Endothelial cell of umbilical vein (primary cell): Measurements from ENCODE around the gene TMEM207. TPM values are rescaled to one million over a fixed set of nuclear protein-coding genes. Genes with fewer than 3 reads are reported as not detected.

Experiments
- BruUV-seq: library from RNA; stranded (reverse); fragments of 400-500 nt; replicated peaks from 2 replicates; lab custom pipeline; 2021; lab: Mats Ljungman, UMichigan
- CTCF ChIA-PET: fragments of 300-600, 350-600 bp; sonication (Branson Sonifier 250); formaldehyde crosslinking; loops from one replicate; lab custom pipeline; 2021; ENCODE audit warnings: antibody characterized with exemption, inconsistent platforms; lab: Charles Lee
- POLR2A ChIA-PET: fragments of 300-600, 350-600 bp; sonication (Branson Sonifier 250); formaldehyde crosslinking; loops from one replicate; lab custom pipeline; 2021; ENCODE audit warnings: antibody characterized with exemption, inconsistent platforms; lab: Charles Lee
- DNase-seq: peaks from one replicate; pipeline ENCODE4 v3.0.0-alpha.2; 2011; ENCODE audit warnings: low read depth, low spot score
- FAIRE-seq: peaks from 2 replicates; lab custom pipeline; 2011; peaks lifted over from hg19 to GRCh38; lab: Jason Lieb, UNC
- H2AFZ ChIP-seq: 2 replicates; pipeline ENCODE4 v1.6.0; 2012; ENCODE audit warnings: low read depth, low read length, control low read depth, inconsistent platforms
- H3K27ac ChIP-seq: 2 replicates; pipeline ENCODE4 v1.5.1; 2011; ENCODE audit warnings: low read depth, mild to moderate bottlenecking, control low read depth, low read length, moderate library complexity; ENCODE audit not compliant: insufficient read depth
- H3K27me3 ChIP-seq, 2 experiments: 2 replicates each; pipeline versions ENCODE4 v1.6.0 to v1.6.1; 2011; ENCODE audit warnings: low read length in 2 of 2, mixed read lengths in 1 of 2; ENCODE audit not compliant: control insufficient read depth in 2 of 2, insufficient read depth in 2 of 2
- H3K36me3 ChIP-seq, 2 experiments: 2 replicates in 1 of 2; 3 replicates in 1 of 2; pipeline ENCODE4 v1.5.1; 2011; ENCODE audit warnings: low read length in 2 of 2, mild to moderate bottlenecking in 1 of 2, moderate library complexity in 1 of 2; ENCODE audit not compliant: control insufficient read depth in 2 of 2, insufficient read depth in 2 of 2; ENCODE audit errors: extremely low read depth in 1 of 2
- H3K4me1 ChIP-seq: 3 replicates; pipeline ENCODE4 v1.5.1; 2011; ENCODE audit warnings: mild to moderate bottlenecking, low read length; ENCODE audit not compliant: control insufficient read depth, insufficient read depth; ENCODE audit errors: extremely low read depth
- H3K4me2 ChIP-seq: 2 replicates; pipeline ENCODE4 v1.6.1; 2011; ENCODE audit warnings: low read length, control low read depth, mixed read lengths; ENCODE audit not compliant: insufficient read depth
- H3K4me3 ChIP-seq, 3 experiments: fragments of 200-600 bp in 1 of 3; sonication (generic), shearing (Covaris generic) in 1 of 3; replicated peaks in 1 of 3; 2 replicates each; pipeline ENCODE4 v1.5.1; 2011 to 2016; ENCODE audit warnings: control low read depth in 3 of 3, low read length in 3 of 3, mild to moderate bottlenecking in 2 of 3, inconsistent platforms in 1 of 3, low read depth in 1 of 3, moderate library complexity in 1 of 3; ENCODE audit not compliant: insufficient read depth in 1 of 3
- H3K79me2 ChIP-seq: 2 replicates; pipeline ENCODE4 v1.6.0; 2012; ENCODE audit warnings: low read length, inconsistent platforms; ENCODE audit not compliant: control insufficient read depth, insufficient read depth
- H3K9ac ChIP-seq: replicated peaks from 2 replicates; pipeline ENCODE3; 2011; ENCODE audit warnings: low read length, control low read depth; ENCODE audit not compliant: insufficient read depth; ENCODE audit errors: extremely low read depth
- H3K9me1 ChIP-seq: replicated peaks from 3 replicates; pipeline ENCODE4 v1.6.0; 2011; ENCODE audit warnings: mild to moderate bottlenecking, low read length; ENCODE audit not compliant: control insufficient read depth, insufficient read depth; ENCODE audit errors: extremely low read depth
- H3K9me3 ChIP-seq: replicated peaks from 2 replicates; pipeline ENCODE4 v1.5.1; 2012; ENCODE audit warnings: low read length, inconsistent platforms; ENCODE audit not compliant: control insufficient read depth, insufficient read depth
- H4K20me1 ChIP-seq: replicated peaks from 2 replicates; pipeline ENCODE3; 2011; ENCODE audit warnings: mild to moderate bottlenecking, low read length; ENCODE audit not compliant: control insufficient read depth, insufficient read depth; ENCODE audit errors: extremely low read depth
- CTCF ChIP-seq, 2 donors: IDR thresholded peaks; 1 replicate in 1 of 2; 2 replicates in 1 of 2; pipeline ENCODE4 v1.5.1; 2011; ENCODE audit warnings: low read length in 2 of 2, mild to moderate bottlenecking in 2 of 2, moderate library complexity in 2 of 2, control low read depth in 1 of 2, inconsistent platforms in 1 of 2, low read depth in 1 of 2; ENCODE audit not compliant: insufficient read depth in 1 of 2; ENCODE audit errors: extremely low read depth in 1 of 2
- MAX ChIP-seq: IDR thresholded peaks from 2 replicates; pipeline ENCODE4 v1.6.1; 2011; ENCODE audit not compliant: insufficient read depth, insufficient read length
- POLR2A ChIP-seq: IDR thresholded peaks from 2 replicates; pipeline ENCODE4 v1.6.1; 2012; ENCODE audit warnings: low read depth, mild to moderate bottlenecking, control low read depth, low read length
- dilution Hi-C: fragments of 300-500 bp; cut with MboI; formaldehyde crosslinking; loops from one replicate; pipeline ENCODE4 v1.15.0; 2019; ENCODE audit warnings: low sequenced_read_pairs; ENCODE audit not compliant: extremely low pct_ligation_motif_present
- intact Hi-C: fragments of 100-400 bp; cut with micrococcal nuclease; formaldehyde crosslinking; loops from one replicate; pipeline ENCODE4 v1.10.0; 2022
- polyA plus RNA-seq, 4 experiments: library from polyadenylated mRNA; depleted of rRNA in 3 of 4; stranded (reverse) in 3 of 4; unstranded in 1 of 4; fragments of >200 nt; gene quantifications; 2 replicates each; pipeline versions ENCODE4 v1.2.1 to v1.2.3, GENCODE V29; 2011 to 2012; ENCODE audit warnings: missing spikeins in 1 of 4
- total RNA-seq: library from RNA; stranded (reverse); gene quantifications from 2 replicates; pipeline ENCODE4 v1.2.3, GENCODE V29; 2021

Gene TMEM207
- total and polyA plus RNA-seq, 2 donors (not counting 3 experiments of a cell fraction or from before 2014, with no cell fraction given): not detected

- POLR2A ChIA-PET: no interaction called here
These were observed 24.9 kb downstream of the TMEM207 start for GRCh38 chr3:190424478-190425439.

More at GRCh38 chr3:190424478-190425439, 24.9 kb downstream of the TMEM207 start:
- H3K9me1 ChIP-seq: no peaks in the 10 kb centered on the region
- FAIRE-seq (peak; percentile 81), DNase-seq (peak; percentile 76)
- dilution Hi-C loops: no loop called here
- no peaks in the 10 kb centered on the region for H3K4me1 ChIP-seq
- no peak overlapping the region for H3K4me3 ChIP-seq
- CTCF ChIA-PET: interaction anchor here (0.7 to 5.6 kb wide), 47 partner anchors 8 to 626 kb away, joined by 3 to 131 read pairs (median 5); partner anchors contain the start of genes CLDN1, CLDN16, IL1RAP and P3H2
- TF ChIP-seq MAX: no peak
- peak; percentile 52 for TF ChIP-seq CTCF (IDR thresholded peaks at IDR 0.05; ENCODE audit: extremely low read depth in 1 of 2, insufficient read depth in 1 of 2, low read depth in 1 of 2, low read length in 2 of 2)
- TF ChIP-seq POLR2A: no peak
- BruUV-seq: no TSS peak
- H3K36me3 ChIP-seq: no peaks in the 10 kb centered on the region
- H3K9ac ChIP-seq: no peak overlapping the region
- no peaks in the 10 kb centered on the region for H3K9me3 ChIP-seq
- no peak overlapping the region for H3K27ac ChIP-seq
- intact Hi-C loops: loop anchor here (1.0 to 5.0 kb wide), 6 partner anchors 40 to 463 kb away; partner anchors contain the start of gene CLDN1
- peak overlapping the region; percentile 9 for H2AFZ ChIP-seq
- H3K4me2 ChIP-seq: no peak overlapping the region
- peaks cover 0 to 2% of the 10 kb centered on the region in 2 experiments for H3K27me3 ChIP-seq
- no peaks in the 10 kb centered on the region for H3K79me2 ChIP-seq
- no peaks in the 10 kb centered on the region for H4K20me1 ChIP-seq
